Upper lobe of left lung (tissue), 4 donors: ENCODE data around the gene PARN.

ENCODE experiments used
- EP300 ChIP-seq, 4 donors: sonication (generic); formaldehyde crosslinking; IDR thresholded peaks; one replicate each; pipeline ENCODE4 v1.5.1; 2017; ENCODE audit warnings: antibody characterized with exemption in 4 of 4, control low read depth in 2 of 4
- POLR2A ChIP-seq, 4 donors: fragments of 450-650 bp; IDR thresholded peaks; one replicate each; pipeline ENCODE4 v1.5.1; 2016 to 2017; ENCODE audit warnings: antibody characterized with exemption in 4 of 4, mild to moderate bottlenecking in 2 of 4
- POLR2AphosphoS5 ChIP-seq, 2 donors: sonication (generic); formaldehyde crosslinking; IDR thresholded peaks; one replicate each; pipeline ENCODE4 v1.5.1; 2017; ENCODE audit warnings: antibody characterized with exemption in 2 of 2
- TF ChIP-seq, protein P1 (sequence below), 6 experiments: fragments of 450-650 bp in 4 of 6; fragments of 200-600 bp in 2 of 6; sonication (generic) in 2 of 6; IDR thresholded peaks; one replicate each; pipeline ENCODE4 v1.5.1; 2016 to 2019; ENCODE audit warnings: antibody characterized with exemption in 6 of 6

GRCh38 chr16:14525596-14525995 lies 104.5 kb downstream of the PARN start:
- TF ChIP-seq, protein P1, sequence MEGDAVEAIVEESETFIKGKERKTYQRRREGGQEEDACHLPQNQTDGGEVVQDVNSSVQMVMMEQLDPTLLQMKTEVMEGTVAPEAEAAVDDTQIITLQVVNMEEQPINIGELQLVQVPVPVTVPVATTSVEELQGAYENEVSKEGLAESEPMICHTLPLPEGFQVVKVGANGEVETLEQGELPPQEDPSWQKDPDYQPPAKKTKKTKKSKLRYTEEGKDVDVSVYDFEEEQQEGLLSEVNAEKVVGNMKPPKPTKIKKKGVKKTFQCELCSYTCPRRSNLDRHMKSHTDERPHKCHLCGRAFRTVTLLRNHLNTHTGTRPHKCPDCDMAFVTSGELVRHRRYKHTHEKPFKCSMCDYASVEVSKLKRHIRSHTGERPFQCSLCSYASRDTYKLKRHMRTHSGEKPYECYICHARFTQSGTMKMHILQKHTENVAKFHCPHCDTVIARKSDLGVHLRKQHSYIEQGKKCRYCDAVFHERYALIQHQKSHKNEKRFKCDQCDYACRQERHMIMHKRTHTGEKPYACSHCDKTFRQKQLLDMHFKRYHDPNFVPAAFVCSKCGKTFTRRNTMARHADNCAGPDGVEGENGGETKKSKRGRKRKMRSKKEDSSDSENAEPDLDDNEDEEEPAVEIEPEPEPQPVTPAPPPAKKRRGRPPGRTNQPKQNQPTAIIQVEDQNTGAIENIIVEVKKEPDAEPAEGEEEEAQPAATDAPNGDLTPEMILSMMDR (IDR thresholded peaks at IDR 0.05) = no peak
- no peak for TF ChIP-seq POLR2A (IDR thresholded peaks at IDR 0.05)
- TF ChIP-seq EP300 (IDR thresholded peaks at IDR 0.05) = no peak
- no peak for TF ChIP-seq POLR2AphosphoS5 (IDR thresholded peaks at IDR 0.05)
